NT2/D1 (cell line): Measurements from ENCODE around the gene FOXP4.

Experiments used
- DNase-seq: peaks from one replicate; pipeline ENCODE4 v3.0.0-alpha.2; 2011; ENCODE audit warnings: low read depth, low spot score
- H3K27me3 ChIP-seq: 2 replicates; pipeline ENCODE4 v1.6.0; 2011; ENCODE audit warnings: mild to moderate bottlenecking; ENCODE audit not compliant: insufficient read length, insufficient read depth
- H3K36me3 ChIP-seq: 2 replicates; pipeline ENCODE4 v1.6.1; 2011; ENCODE audit warnings: mild to moderate bottlenecking, low read length, mixed read lengths; ENCODE audit not compliant: insufficient read depth, insufficient read length
- H3K4me1 ChIP-seq: 2 replicates; pipeline ENCODE4 v1.5.1; 2011; ENCODE audit not compliant: insufficient read depth, insufficient read length
- H3K4me3 ChIP-seq: 2 replicates; pipeline ENCODE4 v1.5.1; 2011; ENCODE audit warnings: low read depth; ENCODE audit not compliant: insufficient read length
- H3K9ac ChIP-seq: 2 replicates; pipeline ENCODE4 v1.6.0; 2011; ENCODE audit warnings: low read depth; ENCODE audit not compliant: insufficient read length
- H3K9me3 ChIP-seq: 2 replicates; pipeline ENCODE4 v1.5.1; 2011; ENCODE audit warnings: mild to moderate bottlenecking, low read length; ENCODE audit not compliant: insufficient read depth
- SUZ12 ChIP-seq: IDR thresholded peaks from 2 replicates; pipeline ENCODE4 v1.6.1; 2011; ENCODE audit not compliant: insufficient read length, insufficient read depth; ENCODE audit errors: extremely low read depth
- YY1 ChIP-seq: IDR thresholded peaks from 2 replicates; pipeline ENCODE4 v1.6.1; 2011; ENCODE audit not compliant: insufficient read length, insufficient read depth
- ZNF274 ChIP-seq: IDR thresholded peaks from 2 replicates; pipeline ENCODE4 v1.6.1; 2011; ENCODE audit warnings: mild to moderate bottlenecking, low read depth, low read length

The FOXP4 gene

GRCh38 chr6:41555326-41556300 is 9.4 kb downstream of the FOXP4 start:
- no peak overlapping the region for H3K4me3 ChIP-seq
- DNase-seq, result no peak
- H3K36me3 ChIP-seq, result peaks cover 12% of the 10 kb centered on the region
- H3K9ac ChIP-seq, result no peak overlapping the region
- no peaks in the 10 kb centered on the region for H3K9me3 ChIP-seq
- H3K27me3 ChIP-seq, result peaks cover 100% of the 10 kb centered on the region
- no peak for TF ChIP-seq ZNF274
- TF ChIP-seq YY1, result no peak
- TF ChIP-seq SUZ12, result no peak
- H3K4me1 ChIP-seq, result peaks cover 12% of the 10 kb centered on the region

- no peaks in the 10 kb centered on the region for H3K9me3 ChIP-seq
- DNase-seq, result no peak
- H3K27me3 ChIP-seq, result peaks cover 98% of the 10 kb centered on the region
- TF ChIP-seq SUZ12, result no peak
- no peak for TF ChIP-seq YY1
- TF ChIP-seq ZNF274, result no peak
- peaks cover under 1% of the 10 kb centered on the region for H3K36me3 ChIP-seq
- peaks cover 8% of the 10 kb centered on the region for H3K4me1 ChIP-seq
- H3K9ac ChIP-seq, result no peak overlapping the region
- no peak overlapping the region for H3K4me3 ChIP-seq
These were observed 11.2 kb downstream of the FOXP4 start for GRCh38 chr6:41557335-41557734.

- Histone ChIP-seq H3K4me1 (peaks cover 9% of the 10 kb centered on the region), H3K27me3 (peaks cover 89% of the 10 kb centered on the region), H3K9ac (no peak overlapping the region), H3K9me3 (no peaks in the 10 kb centered on the region), H3K36me3 (no peaks in the 10 kb centered on the region), H3K4me3 (no peak overlapping the region)
- TF ChIP-seq ZNF274, result no peak
- TF ChIP-seq SUZ12, result no peak
- TF ChIP-seq YY1, result no peak
- DNase-seq, result no peak
These were observed 12.0 kb downstream of the FOXP4 start for GRCh38 chr6:41558033-41558807.

GRCh38 chr6:41559655-41560427 is 13.7 kb downstream of the FOXP4 start:
- Histone ChIP-seq H3K9me3 (no peaks in the 10 kb centered on the region), H3K4me1 (peaks cover 11% of the 10 kb centered on the region), H3K4me3 (peak overlapping the region; percentile 43), H3K9ac (no peak overlapping the region), H3K27me3 (peaks cover 82% of the 10 kb centered on the region), H3K36me3 (no peaks in the 10 kb centered on the region)
- DNase-seq, result no peak
- TF ChIP-seq SUZ12 (no peak), ZNF274 (no peak), YY1 (no peak)

GRCh38 chr6:41560431-41561192 is 14.4 kb downstream of the FOXP4 start:
- TF ChIP-seq ZNF274 (no peak), YY1 (no peak), SUZ12 (no peak)
- Histone ChIP-seq H3K36me3 (peaks cover under 1% of the 10 kb centered on the region), H3K27me3 (peaks cover 74% of the 10 kb centered on the region), H3K9ac (peak overlapping the region; percentile 56), H3K9me3 (no peaks in the 10 kb centered on the region), H3K4me3 (peak overlapping the region; percentile 43), H3K4me1 (peaks cover 11% of the 10 kb centered on the region)
- no peak for DNase-seq

- Histone ChIP-seq H3K9ac (no peak overlapping the region), H3K36me3 (peaks cover 8% of the 10 kb centered on the region), H3K4me1 (peaks cover 10% of the 10 kb centered on the region), H3K4me3 (peak overlapping the region; percentile 43), H3K27me3 (peaks cover 66% of the 10 kb centered on the region), H3K9me3 (no peaks in the 10 kb centered on the region)
- DNase-seq, result no peak
- TF ChIP-seq ZNF274, result no peak
- TF ChIP-seq SUZ12, result no peak
- TF ChIP-seq YY1, result no peak
These were observed 15.2 kb downstream of the FOXP4 start for GRCh38 chr6:41561416-41561815.
